ENCODE results near the gene OR4D1. TPM values are rescaled to one million over a fixed set of nuclear protein-coding genes. Genes with fewer than 3 reads are reported as not detected.
"Not testable (repeated sequence)": the region's sequence is repeated elsewhere in the genome, so short reads cannot be mapped to it uniquely, and the experiment has no call there.

The OR4D1 gene
- total and polyA plus RNA-seq, 4 donors: under 0.01 TPM; not detected in 3

GRCh38 chr17:58141505-58141904, 6.7 kb upstream of the OR4D1 start:
- Histone ChIP-seq H3K9me3 (ENCODE audit: control insufficient read depth in 4 of 4, low read length in 3 of 4) (peaks cover 1 to 20% (median 2%) of the 10 kb centered on the region in 4 donors), H3K36me3 (ENCODE audit: control insufficient read depth in 4 of 4, insufficient read depth in 3 of 4, low read depth in 1 of 4, low read length in 3 of 4) (no peaks in the 10 kb centered on the region), H3K9ac (ENCODE audit: low read depth in 1 of 2, low read length in 2 of 2) (no peak overlapping the region), H3K27me3 (ENCODE audit: control insufficient read depth in 4 of 4, insufficient read depth in 4 of 4, low read length in 3 of 4) (peaks cover 0 to 2% (median 0%) of the 10 kb centered on the region in 4 donors), H3K4me1 (ENCODE audit: control insufficient read depth in 4 of 4, insufficient read depth in 4 of 4, low read length in 3 of 4) (no peaks in the 10 kb centered on the region), H3K27ac (ENCODE audit: low read depth in 1 of 2, low read length in 2 of 2) (no peak overlapping the region), H3K4me3 (ENCODE audit: low read depth in 1 of 3, low read length in 3 of 3) (no peak overlapping the region)
- DNase-seq (ENCODE audit: low spot score): no peak
- 79% methylated on average over 5 of the region's 5 CpGs for WGBS
- TF ChIP-seq EGR1 (IDR thresholded peaks at IDR 0.05; ENCODE audit: low read depth in 2 of 2) (no peak), GABPA (IDR thresholded peaks at IDR 0.05 in 1 of 2, conservative IDR thresholded peaks at IDR 0.05 in 1 of 2) (no peak), HNF4A (conservative IDR thresholded peaks at IDR 0.05) (no peak), RXRA (IDR thresholded peaks at IDR 0.05) (no peak), SP1 (IDR thresholded peaks at IDR 0.05) (no peak), FOXA1 (IDR thresholded peaks at IDR 0.05) (no peak), CTCF (IDR thresholded peaks at IDR 0.05; ENCODE audit: low read depth, low read length, missing input control) (no peak), HNF4G (IDR thresholded peaks at IDR 0.05) (no peak), ATF3 (IDR thresholded peaks at IDR 0.05) (no peak), REST (IDR thresholded peaks at IDR 0.05) (no peak), YY1 (IDR thresholded peaks at IDR 0.05) (no peak), RAD21 (IDR thresholded peaks at IDR 0.05) (no peak)

- H3K4me3 ChIP-seq (ENCODE audit: low read depth in 1 of 3, low read length in 3 of 3); DNase-seq (ENCODE audit: low spot score); H3K36me3 ChIP-seq (ENCODE audit: control insufficient read depth in 4 of 4, insufficient read depth in 3 of 4, low read depth in 1 of 4, low read length in 3 of 4); H3K27me3 ChIP-seq (ENCODE audit: control insufficient read depth in 4 of 4, insufficient read depth in 4 of 4, low read length in 3 of 4); H3K27ac ChIP-seq (ENCODE audit: low read depth in 1 of 2, low read length in 2 of 2); H3K4me1 ChIP-seq (ENCODE audit: control insufficient read depth in 4 of 4, insufficient read depth in 4 of 4, low read length in 3 of 4); H3K9ac ChIP-seq (ENCODE audit: low read depth in 1 of 2, low read length in 2 of 2): not testable (repeated sequence)
- 81% methylated on average over 4 of the region's 4 CpGs for WGBS
- H3K9me3 ChIP-seq (ENCODE audit: control insufficient read depth in 4 of 4, low read length in 3 of 4): peaks cover 1 to 20% (median 2%) of the 10 kb centered on the region in 4 donors
Measured at GRCh38 chr17:58143335-58143734, 4.8 kb upstream of the OR4D1 start.

GRCh38 chr17:58144801-58145200, 3.4 kb upstream of the OR4D1 start:
- no peak for DNase-seq (ENCODE audit: low spot score)
- peaks cover 1 to 20% (median 2%) of the 10 kb centered on the region in 4 donors for H3K9me3 ChIP-seq (ENCODE audit: control insufficient read depth in 4 of 4, low read length in 3 of 4)
- no peaks in the 10 kb centered on the region for H3K27me3 ChIP-seq (ENCODE audit: control insufficient read depth in 4 of 4, insufficient read depth in 4 of 4, low read length in 3 of 4)
- H3K36me3 ChIP-seq (ENCODE audit: control insufficient read depth in 4 of 4, insufficient read depth in 3 of 4, low read depth in 1 of 4, low read length in 3 of 4): no peaks in the 10 kb centered on the region
- no peak overlapping the region for H3K4me3 ChIP-seq (ENCODE audit: low read depth in 1 of 3, low read length in 3 of 3)
- no peak overlapping the region for H3K27ac ChIP-seq (ENCODE audit: low read depth in 1 of 2, low read length in 2 of 2)
- no peak overlapping the region for H3K9ac ChIP-seq (ENCODE audit: low read depth in 1 of 2, low read length in 2 of 2)
- no peak for TF ChIP-seq RAD21 (IDR thresholded peaks at IDR 0.05)
- no peak for TF ChIP-seq HNF4A (conservative IDR thresholded peaks at IDR 0.05)
- TF ChIP-seq NR2F2 (IDR thresholded peaks at IDR 0.05): no peak
- no peak for TF ChIP-seq FOXA2 (IDR thresholded peaks at IDR 0.05)
- no peak for TF ChIP-seq SP1 (IDR thresholded peaks at IDR 0.05)
- TF ChIP-seq CTCF (IDR thresholded peaks at IDR 0.05; ENCODE audit: low read depth, low read length, missing input control): no peak
- no peak for TF ChIP-seq JUND (IDR thresholded peaks at IDR 0.05)
- TF ChIP-seq ATF3 (IDR thresholded peaks at IDR 0.05): no peak
- no peak for TF ChIP-seq HNF4G (IDR thresholded peaks at IDR 0.05)
- TF ChIP-seq EGR1 (IDR thresholded peaks at IDR 0.05; ENCODE audit: low read depth in 2 of 2): no peak
- no peak for TF ChIP-seq MAX (IDR thresholded peaks at IDR 0.05)
- TF ChIP-seq RXRA (IDR thresholded peaks at IDR 0.05): no peak
- TF ChIP-seq ZBTB33 (IDR thresholded peaks at IDR 0.05): no peak
- TF ChIP-seq GABPA (IDR thresholded peaks at IDR 0.05 in 1 of 2, conservative IDR thresholded peaks at IDR 0.05 in 1 of 2): no peak
- no peak for TF ChIP-seq YY1 (IDR thresholded peaks at IDR 0.05)
- 75% methylated on average over 1 of the region's 1 CpG for WGBS
- H3K4me1 ChIP-seq (ENCODE audit: control insufficient read depth in 4 of 4, insufficient read depth in 4 of 4, low read length in 3 of 4): no peaks in the 10 kb centered on the region

All from liver (tissue), 9 donors.